Natural killer cell (primary cell): ENCODE results near the gene RIPPLY1. TPM values are rescaled to one million over a fixed set of nuclear protein-coding genes. Genes with fewer than 3 reads are reported as not detected.

ENCODE experiments used
- ATAC-seq, 3 donors: fragments of 150-1000 bp in 2 of 3; fragments of 200-7000 bp in 1 of 3; cut with Tn5 transposase; 1 replicate in 1 of 3; 2 replicates in 2 of 3; pipeline ENCODE4 v1.10.0; 2021; ENCODE audit warnings: mild to moderate bottlenecking in 2 of 3, moderate library complexity in 2 of 3
- DNase-seq, 2 donors: peaks; one replicate each; pipeline versions ENCODE4 v3.0.0 to v3.0.0-alpha.2; 2013 to 2021; ENCODE audit warnings: mixed read lengths in 1 of 2
- H3K27ac ChIP-seq: one replicate; pipeline ENCODE4 v1.5.1; 2013; ENCODE audit warnings: mild to moderate bottlenecking, low read length
- H3K27me3 ChIP-seq: one replicate; pipeline ENCODE4 v1.6.1; 2013; ENCODE audit warnings: low read length; ENCODE audit not compliant: control insufficient read depth, insufficient read depth
- H3K36me3 ChIP-seq: one replicate; pipeline ENCODE4 v1.6.1; 2013; ENCODE audit warnings: low read length; ENCODE audit not compliant: control insufficient read depth, insufficient read depth
- H3K4me1 ChIP-seq: one replicate; pipeline ENCODE4 v1.6.1; 2013; ENCODE audit warnings: low read length; ENCODE audit not compliant: control insufficient read depth, insufficient read depth
- H3K4me3 ChIP-seq: one replicate; pipeline ENCODE4 v1.5.1; 2013; ENCODE audit warnings: low read length
- H3K9me3 ChIP-seq: one replicate; pipeline ENCODE4 v1.6.1; 2013; ENCODE audit warnings: low read length; ENCODE audit not compliant: control insufficient read depth, insufficient read depth
- H3K27ac Mint-ChIP-seq, 2 donors: one replicate each; pipeline ENCODE4 v1.8.0; 2022; ENCODE audit warnings: mild to moderate bottlenecking in 2 of 2, mixed read lengths in 2 of 2, moderate library complexity in 1 of 2
- H3K27me3 Mint-ChIP-seq, 2 donors: one replicate each; pipeline ENCODE4 v1.8.0; 2022; ENCODE audit warnings: low read depth in 2 of 2, mixed read lengths in 2 of 2
- H3K36me3 Mint-ChIP-seq: one replicate; pipeline ENCODE4 v1.8.0; 2022; ENCODE audit warnings: mixed read lengths
- H3K4me1 Mint-ChIP-seq, 2 donors: one replicate each; pipeline ENCODE4 v1.8.0; 2022; ENCODE audit warnings: mixed read lengths in 2 of 2
- H3K4me3 Mint-ChIP-seq: one replicate; pipeline ENCODE4 v1.8.0; 2022; ENCODE audit warnings: mild to moderate bottlenecking, moderate library complexity, mixed read lengths
- H3K9me3 Mint-ChIP-seq, 2 donors: one replicate each; pipeline ENCODE4 v1.8.0; 2022; ENCODE audit warnings: mixed read lengths in 2 of 2
- CTCF ChIP-seq: fragments of 200-600 bp; IDR thresholded peaks from one replicate; pipeline ENCODE4 v1.8.0; 2022; ENCODE audit warnings: antibody characterized with exemption
- WGBS: methylation state at CpG from one replicate; pipeline ENCODE4 v1.1.7; 2013; ENCODE audit warnings: missing lambda C conversion rate; ENCODE audit not compliant: insufficient coverage; 5-methylcytosine and 5-hydroxymethylcytosine counted together
- intact Hi-C: fragments of 100-400 bp; cut with micrococcal nuclease; formaldehyde crosslinking; loops from one replicate; pipeline ENCODE4 v1.14.2; 2022
- total RNA-seq, 4 donors: library from RNA; stranded (reverse); fragments of 120-200 nt in 1 of 4; gene quantifications; one replicate each; pipeline versions ENCODE4 v1.2.3 to v1.2.4, GENCODE V29; 2013 to 2022

Gene RIPPLY1
- total RNA-seq, 3 donors from 2014 or later (not counting 1 experiment from before 2014, with no cell fraction given) = not detected

DNA sequence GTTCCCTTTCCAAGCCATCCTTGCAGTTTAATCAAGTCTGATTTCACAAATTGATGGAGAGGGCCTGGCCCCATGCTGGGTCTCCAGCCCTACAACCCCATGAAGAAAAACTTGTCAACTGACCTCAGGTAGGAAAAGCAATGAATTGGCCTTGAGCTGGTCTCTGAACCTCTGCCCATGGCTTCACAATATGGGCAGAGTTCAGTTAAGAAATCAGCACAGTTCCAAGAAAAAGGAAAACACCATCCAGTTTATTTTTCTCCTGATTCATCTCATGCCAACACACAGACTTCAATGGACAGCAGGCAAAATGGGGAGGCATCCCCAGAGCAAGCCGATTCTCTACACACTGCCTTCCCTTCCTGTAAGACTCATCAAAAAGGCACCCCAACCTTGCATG, 3.3 kb downstream of the RIPPLY1 start:
- H3K9me3 Mint-ChIP-seq = no peaks in the 10 kb centered on the region
- no peak for TF ChIP-seq CTCF
- no peaks in the 10 kb centered on the region for H3K36me3 Mint-ChIP-seq
- H3K4me3 Mint-ChIP-seq = no peak overlapping the region
- Histone ChIP-seq H3K4me1 (no peaks in the 10 kb centered on the region), H3K27me3 (no peaks in the 10 kb centered on the region), H3K27ac (no peak overlapping the region), H3K36me3 (no peaks in the 10 kb centered on the region), H3K9me3 (no peaks in the 10 kb centered on the region), H3K4me3 (no peak overlapping the region)
- peaks cover 0 to 7% of the 10 kb centered on the region in 2 donors for H3K27me3 Mint-ChIP-seq
- no peaks in the 10 kb centered on the region for H3K4me1 Mint-ChIP-seq
- no peak overlapping the region for H3K27ac Mint-ChIP-seq
- DNase-seq = no peak
- 100% methylated on average over 1 of the region's 1 CpG for WGBS
- intact Hi-C loops = loop anchor here (5.0 kb wide), 2 partner anchors 877 to 992 kb away; partner anchors contain the start of genes NCBP2L and TSC22D3
- ATAC-seq = no peak

GRCh38 chrX:106899276-106899675, 3.9 kb downstream of the RIPPLY1 start:
- Mint-ChIP-seq H3K27ac (no peak overlapping the region), H3K36me3 (no peaks in the 10 kb centered on the region), H3K4me1 (no peaks in the 10 kb centered on the region), H3K27me3 (peaks cover 0 to 7% of the 10 kb centered on the region in 2 donors), H3K4me3 (no peak overlapping the region), H3K9me3 (no peaks in the 10 kb centered on the region)
- Histone ChIP-seq H3K36me3 (no peaks in the 10 kb centered on the region), H3K9me3 (no peaks in the 10 kb centered on the region), H3K27me3 (no peaks in the 10 kb centered on the region), H3K4me3 (no peak overlapping the region), H3K27ac (no peak overlapping the region), H3K4me1 (no peaks in the 10 kb centered on the region)
- no peak for TF ChIP-seq CTCF
- WGBS = 40% methylated on average over 1 of the region's 2 CpGs
- ATAC-seq (no peak), DNase-seq (no peak)
- intact Hi-C loops = loop anchor here (5.0 kb wide), 2 partner anchors 878 to 993 kb away; partner anchors contain the start of genes NCBP2L and TSC22D3

- Mint-ChIP-seq H3K36me3 (no peaks in the 10 kb centered on the region), H3K4me3 (no peak overlapping the region), H3K9me3 (no peaks in the 10 kb centered on the region), H3K4me1 (no peaks in the 10 kb centered on the region), H3K27ac (no peak overlapping the region), H3K27me3 (peaks cover 0 to 10% of the 10 kb centered on the region in 2 donors)
- H3K9me3 ChIP-seq = no peaks in the 10 kb centered on the region
- DNase-seq = peak in 1 of 2 donors; percentile 63
- no peaks in the 10 kb centered on the region for H3K36me3 ChIP-seq
- no peak overlapping the region for H3K27ac ChIP-seq
- ATAC-seq = peak in 1 of 3 donors; percentile 70
- intact Hi-C loops = loop anchor here (5.0 kb wide), 2 partner anchors 879 to 994 kb away; partner anchors contain the start of genes NCBP2L and TSC22D3
- TF ChIP-seq CTCF = peak; percentile 14
- 67% methylated on average over 1 of the region's 1 CpG for WGBS
- no peak overlapping the region for H3K4me3 ChIP-seq
- no peaks in the 10 kb centered on the region for H3K27me3 ChIP-seq
- H3K4me1 ChIP-seq = no peaks in the 10 kb centered on the region
Observed at GRCh38 chrX:106898462-106898861, 4.7 kb downstream of the RIPPLY1 start.

- Mint-ChIP-seq H3K9me3 (no peaks in the 10 kb centered on the region), H3K4me3 (no peak overlapping the region), H3K27me3 (peaks cover 0 to 19% of the 10 kb centered on the region in 2 donors), H3K4me1 (no peaks in the 10 kb centered on the region), H3K36me3 (no peaks in the 10 kb centered on the region), H3K27ac (no peak overlapping the region)
- WGBS = 90% methylated on average over 5 of the region's 6 CpGs
- Histone ChIP-seq H3K27ac (no peak overlapping the region), H3K4me3 (no peak overlapping the region), H3K9me3 (no peaks in the 10 kb centered on the region), H3K36me3 (no peaks in the 10 kb centered on the region), H3K27me3 (no peaks in the 10 kb centered on the region), H3K4me1 (no peaks in the 10 kb centered on the region)
- ATAC-seq = no peak
- intact Hi-C loops = loop anchor here (5.0 kb wide), 2 partner anchors 880 to 995 kb away; partner anchors contain the start of genes NCBP2L and TSC22D3
- no peak for DNase-seq
- TF ChIP-seq CTCF = no peak
Observed at GRCh38 chrX:106897259-106897658, 5.9 kb downstream of the RIPPLY1 start.
